Loucy (cell line): Measurements from ENCODE around the gene BSN.

Experiments used
- H2AFZ ChIP-seq: fragments of 200-600 bp; sonication (generic); 2 replicates; pipeline ENCODE4 v1.6.0; 2016; ENCODE audit warnings: antibody characterized with exemption, mild to moderate bottlenecking, low read length, moderate library complexity
- H3F3A ChIP-seq: fragments of 200-600 bp; 2 replicates; pipeline ENCODE4 v1.6.0; 2016; ENCODE audit warnings: antibody characterized with exemption, low read depth, mild to moderate bottlenecking
- H3K27me3 ChIP-seq: fragments of 200-600 bp; sonication (generic); 2 replicates; pipeline ENCODE4 v1.6.1; 2014; ENCODE audit warnings: low read length, mild to moderate bottlenecking; ENCODE audit not compliant: insufficient read depth, poor library complexity, severe bottlenecking
- H3K36me3 ChIP-seq: fragments of 200-600 bp; sonication (generic); 2 replicates; pipeline ENCODE4 v1.6.1; 2016; ENCODE audit warnings: low read length; ENCODE audit not compliant: insufficient read depth
- H3K4me1 ChIP-seq: fragments of 200-600 bp; sonication (generic); 2 replicates; pipeline ENCODE4 v1.5.1; 2014; ENCODE audit warnings: low read length, mild to moderate bottlenecking; ENCODE audit not compliant: insufficient read depth, poor library complexity, severe bottlenecking
- H3K4me2 ChIP-seq: fragments of 200-600 bp; sonication (generic); 2 replicates; pipeline ENCODE4 v1.6.0; 2014; ENCODE audit warnings: antibody characterized with exemption, low read length, low read depth, mild to moderate bottlenecking; ENCODE audit not compliant: poor library complexity, severe bottlenecking
- H3K4me3 ChIP-seq: fragments of 200-600 bp; sonication (generic); 2 replicates; pipeline ENCODE4 v1.5.1; 2014; ENCODE audit warnings: low read length, mild to moderate bottlenecking, mixed read lengths; ENCODE audit not compliant: poor library complexity, severe bottlenecking
- H3K79me2 ChIP-seq: fragments of 200-600 bp; sonication (generic); 2 replicates; pipeline ENCODE4 v1.6.1; 2014; ENCODE audit warnings: low read length; ENCODE audit not compliant: insufficient read depth
- H3K9ac ChIP-seq: fragments of 200-600 bp; sonication (generic); 2 replicates; pipeline ENCODE4 v1.6.0; 2014; ENCODE audit warnings: mild to moderate bottlenecking, low read depth, low read length, moderate library complexity; ENCODE audit not compliant: poor library complexity, severe bottlenecking
- H3K9me2 ChIP-seq: fragments of 200-600 bp; sonication (generic); replicated peaks from 2 replicates; pipeline ENCODE4 v1.6.1; 2016; ENCODE audit warnings: low read depth, low read length, mixed read lengths
- H3K9me3 ChIP-seq: fragments of 200-600 bp; sonication (generic); 2 replicates; pipeline ENCODE4 v1.6.1; 2014; ENCODE audit warnings: mild to moderate bottlenecking, antibody characterized with exemption, low read length, low read depth; ENCODE audit not compliant: insufficient read depth
- H4K20me1 ChIP-seq: fragments of 200-600 bp; sonication (generic); 2 replicates; pipeline ENCODE4 v1.6.0; 2014; ENCODE audit warnings: antibody characterized with exemption, low read length, mild to moderate bottlenecking; ENCODE audit not compliant: insufficient read depth, poor library complexity, severe bottlenecking
- CTCF ChIP-seq: fragments of 200-600 bp; sonication (generic); conservative IDR thresholded peaks from 2 replicates; pipeline ENCODE4 v1.5.1; 2014; ENCODE audit warnings: mild to moderate bottlenecking, antibody characterized with exemption, low read length
- EZH2phosphoT487 ChIP-seq: fragments of 200-600 bp; IDR thresholded peaks from 2 replicates; pipeline ENCODE4 v1.6.1; 2018; ENCODE audit warnings: antibody characterized with exemption, mild to moderate bottlenecking, moderate library complexity, borderline replicate concordance

Gene BSN

GRCh38 chr3:49591615-49592014 is 37.3 kb downstream of the BSN start:
- Histone ChIP-seq H3K79me2 (no peaks in the 10 kb centered on the region), H3K27me3 (no peaks in the 10 kb centered on the region), H3K36me3 (no peaks in the 10 kb centered on the region), H3K4me3 (no peak overlapping the region), H3K9ac (no peak overlapping the region), H4K20me1 (no peaks in the 10 kb centered on the region), H3K9me2 (no peaks in the 10 kb centered on the region), H2AFZ (no peak overlapping the region), H3K4me2 (no peak overlapping the region), H3K9me3 (no peaks in the 10 kb centered on the region), H3F3A (no peaks in the 10 kb centered on the region), H3K4me1 (no peaks in the 10 kb centered on the region)
- TF ChIP-seq CTCF (no peak), EZH2phosphoT487 (no peak)

DNA sequence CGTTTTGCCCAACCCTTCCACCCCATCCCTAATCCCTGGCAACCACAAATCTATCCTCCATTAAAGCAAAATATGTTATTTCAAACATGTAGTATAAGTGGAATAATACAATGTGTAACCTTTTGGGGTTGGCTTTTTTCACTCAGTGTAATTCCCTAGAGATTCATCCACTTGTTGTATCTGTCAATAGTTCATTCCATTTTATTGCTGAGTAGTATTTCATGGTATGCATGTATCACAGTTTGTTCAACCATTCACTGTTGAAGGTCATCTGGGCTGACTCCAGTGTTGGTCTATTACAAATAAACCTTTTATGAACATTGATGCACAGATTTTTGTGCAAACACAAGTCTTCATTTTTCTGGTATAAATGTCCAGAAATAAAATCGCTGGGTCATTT is 38.8 kb downstream of the BSN start:
- H3K9me2 ChIP-seq = no peaks in the 10 kb centered on the region
- H3K4me2 ChIP-seq = no peak overlapping the region
- no peaks in the 10 kb centered on the region for H3K9me3 ChIP-seq
- no peaks in the 10 kb centered on the region for H3K4me1 ChIP-seq
- no peaks in the 10 kb centered on the region for H3K36me3 ChIP-seq
- H4K20me1 ChIP-seq = no peaks in the 10 kb centered on the region
- TF ChIP-seq EZH2phosphoT487 (no peak), CTCF (no peak)
- no peak overlapping the region for H3K4me3 ChIP-seq
- H3K79me2 ChIP-seq = no peaks in the 10 kb centered on the region
- no peaks in the 10 kb centered on the region for H3K27me3 ChIP-seq
- H3K9ac ChIP-seq = no peak overlapping the region
- no peaks in the 10 kb centered on the region for H3F3A ChIP-seq
- H2AFZ ChIP-seq = no peak overlapping the region

DNA sequence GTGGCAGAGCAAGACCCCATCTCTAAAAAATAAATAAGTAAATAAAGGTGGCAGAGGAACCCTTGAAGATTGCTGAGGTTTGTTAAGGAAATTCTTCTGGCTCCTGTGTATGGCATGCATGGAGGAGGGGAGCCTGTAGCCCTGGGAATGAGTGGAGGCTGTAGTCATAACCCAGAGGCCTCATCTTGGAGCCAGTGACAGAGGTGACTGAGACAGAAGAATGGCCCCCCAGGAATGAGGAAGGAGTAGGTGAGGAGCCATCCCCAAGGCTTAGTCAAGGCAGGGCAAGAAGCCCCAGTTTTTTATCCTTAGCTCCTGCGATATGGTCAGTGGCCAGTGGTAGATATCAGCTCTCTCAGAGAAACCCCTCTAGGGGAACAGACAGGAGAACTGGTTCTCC is 46.5 kb downstream of the BSN start:
- Histone ChIP-seq H3K9me3 (no peaks in the 10 kb centered on the region), H3K9me2 (no peaks in the 10 kb centered on the region), H3K4me1 (peaks cover 9% of the 10 kb centered on the region), H3K4me3 (no peak overlapping the region), H3K27me3 (no peaks in the 10 kb centered on the region), H3K36me3 (no peaks in the 10 kb centered on the region), H3F3A (no peaks in the 10 kb centered on the region), H4K20me1 (no peaks in the 10 kb centered on the region), H3K9ac (no peak overlapping the region), H3K79me2 (no peaks in the 10 kb centered on the region), H3K4me2 (no peak overlapping the region), H2AFZ (no peak overlapping the region)
- TF ChIP-seq EZH2phosphoT487 = no peak
- no peak for TF ChIP-seq CTCF
